OCI-LY1 (cell line): ENCODE data around the gene RAN.

Source experiments
- H2AFZ ChIP-seq: fragments of 200-600 bp; sonication (generic), shearing (Covaris generic); 2 replicates; pipeline ENCODE4 v1.6.0; 2014; ENCODE audit warnings: antibody characterized with exemption, mild to moderate bottlenecking, low read length
- H3F3A ChIP-seq: fragments of 200-600 bp; sonication (generic), shearing (Covaris generic); 2 replicates; pipeline ENCODE4 v1.6.0; 2014; ENCODE audit warnings: mild to moderate bottlenecking, antibody characterized with exemption, low read length, moderate library complexity; ENCODE audit not compliant: insufficient read depth
- H3K27ac ChIP-seq: fragments of 200-600 bp; sonication (generic); 2 replicates; pipeline ENCODE4 v1.5.1; 2014; ENCODE audit warnings: low read length, mixed run types, mild to moderate bottlenecking, low read depth; ENCODE audit not compliant: poor library complexity, severe bottlenecking
- H3K27me3 ChIP-seq: fragments of 200-600 bp; sonication (generic); 2 replicates; pipeline ENCODE4 v1.6.0; 2014; ENCODE audit warnings: antibody characterized with exemption, mild to moderate bottlenecking, low read length, moderate library complexity; ENCODE audit not compliant: insufficient read depth
- H3K36me3 ChIP-seq: fragments of 200-600 bp; sonication (generic); 2 replicates; pipeline ENCODE4 v1.6.1; 2014; ENCODE audit warnings: mild to moderate bottlenecking, antibody characterized with exemption, low read length, moderate library complexity, mixed read lengths; ENCODE audit not compliant: insufficient read depth
- H3K4me1 ChIP-seq: fragments of 200-600 bp; sonication (generic); 2 replicates; pipeline ENCODE4 v1.5.1; 2014; ENCODE audit warnings: mild to moderate bottlenecking, low read length, moderate library complexity; ENCODE audit not compliant: insufficient read depth, severe bottlenecking
- H3K4me2 ChIP-seq: fragments of 200-600 bp; sonication (generic), shearing (Covaris generic); 2 replicates; pipeline ENCODE4 v1.6.1; 2014; ENCODE audit warnings: low read length
- H3K4me3 ChIP-seq: fragments of 200-600 bp; sonication (generic); 2 replicates; pipeline ENCODE4 v1.5.1; 2014; ENCODE audit warnings: low read length, low read depth, mild to moderate bottlenecking, mixed read lengths; ENCODE audit not compliant: poor library complexity, severe bottlenecking
- H3K79me2 ChIP-seq: fragments of 200-600 bp; shearing (Covaris generic); 2 replicates; pipeline ENCODE4 v1.6.1; 2016; ENCODE audit warnings: mixed run types, low read length, mixed read lengths; ENCODE audit not compliant: insufficient read depth
- H3K9ac ChIP-seq: fragments of 200-600 bp; sonication (generic), shearing (Covaris generic); 2 replicates; pipeline ENCODE4 v1.6.1; 2014; ENCODE audit warnings: mild to moderate bottlenecking, low read length, mixed read lengths
- H3K9me2 ChIP-seq: fragments of 200-600 bp; sonication (generic), shearing (Covaris generic); 2 replicates; pipeline ENCODE4 v1.6.1; 2014; ENCODE audit warnings: low read depth, mild to moderate bottlenecking, low read length, mixed read lengths
- H3K9me3 ChIP-seq: fragments of 200-600 bp; shearing (Covaris generic); 2 replicates; pipeline ENCODE4 v1.6.1; 2014; ENCODE audit warnings: low read length, mixed read lengths
- H4K20me1 ChIP-seq: fragments of 200-600 bp; sonication (generic), shearing (Covaris generic); 2 replicates; pipeline ENCODE4 v1.6.0; 2016; ENCODE audit warnings: mild to moderate bottlenecking, low read length; ENCODE audit not compliant: insufficient read depth
- CTCF ChIP-seq: fragments of 200-600 bp; sonication (generic), shearing (Covaris generic); IDR thresholded peaks from 2 replicates; pipeline ENCODE4 v1.5.1; 2017; ENCODE audit warnings: mild to moderate bottlenecking, antibody characterized with exemption, low read length, moderate library complexity, mixed read lengths
- EZH2 ChIP-seq: fragments of 200-600 bp; sonication (generic), shearing (Covaris generic); IDR thresholded peaks from 2 replicates; pipeline ENCODE4 v1.8.0; 2017; ENCODE audit warnings: borderline replicate concordance, mixed run types, mild to moderate bottlenecking, antibody characterized with exemption, low read length, moderate library complexity, mixed read lengths

The RAN gene

GRCh38 chr12:130832561-130833209, 39.2 kb upstream of the RAN start:
- no peak overlapping the region for H3K9ac ChIP-seq

GRCh38 chr12:130835011-130835410, 36.9 kb upstream of the RAN start:
- Histone ChIP-seq H3K27me3 (no peaks in the 10 kb centered on the region), H3F3A (no peaks in the 10 kb centered on the region), H3K9ac (no peak overlapping the region), H2AFZ (no peak overlapping the region), H3K4me1 (peaks cover 63% of the 10 kb centered on the region), H3K79me2 (peaks cover 4% of the 10 kb centered on the region), H3K27ac (no peak overlapping the region), H3K9me3 (no peaks in the 10 kb centered on the region), H3K36me3 (no peaks in the 10 kb centered on the region), H3K4me2 (no peak overlapping the region), H3K4me3 (no peak overlapping the region), H4K20me1 (no peaks in the 10 kb centered on the region), H3K9me2 (no peaks in the 10 kb centered on the region)
- TF ChIP-seq EZH2: no peak
- TF ChIP-seq CTCF: no peak

More at GRCh38 chr12:130832561-130833209, 39.2 kb upstream of the RAN start:
- H3K79me2 ChIP-seq: peaks cover 2% of the 10 kb centered on the region
- no peak overlapping the region for H2AFZ ChIP-seq
- no peaks in the 10 kb centered on the region for H3K27me3 ChIP-seq
- H3K4me1 ChIP-seq: peaks cover 66% of the 10 kb centered on the region
- no peak overlapping the region for H3K4me3 ChIP-seq
- no peaks in the 10 kb centered on the region for H3F3A ChIP-seq
- H3K27ac ChIP-seq: no peak overlapping the region
- H3K9me2 ChIP-seq: no peaks in the 10 kb centered on the region
- no peaks in the 10 kb centered on the region for H4K20me1 ChIP-seq
- TF ChIP-seq EZH2: no peak
- no peak for TF ChIP-seq CTCF
- H3K36me3 ChIP-seq: no peaks in the 10 kb centered on the region
- no peak overlapping the region; the same call in 1 of the 2 replicates for H3K4me2 ChIP-seq
- no peaks in the 10 kb centered on the region for H3K9me3 ChIP-seq

- Histone ChIP-seq H4K20me1 (no peaks in the 10 kb centered on the region), H3K27me3 (no peaks in the 10 kb centered on the region), H3K9me3 (no peaks in the 10 kb centered on the region)
Observed at GRCh38 chr12:130835436-130835835, 36.4 kb upstream of the RAN start.

More at GRCh38 chr12:130835436-130835835, 36.4 kb upstream of the RAN start:
- Histone ChIP-seq H3K9ac (no peak overlapping the region), H2AFZ (no peak overlapping the region), H3K4me2 (no peak overlapping the region), H3K36me3 (no peaks in the 10 kb centered on the region), H3K4me3 (no peak overlapping the region), H3K4me1 (peaks cover 59% of the 10 kb centered on the region), H3K9me2 (no peaks in the 10 kb centered on the region), H3K27ac (no peak overlapping the region), H3K79me2 (peaks cover 4% of the 10 kb centered on the region), H3F3A (no peaks in the 10 kb centered on the region)
- TF ChIP-seq CTCF (no peak), EZH2 (no peak)
